Stimulated activated CD4-positive, alpha-beta T cell treated with anti-CD3 and anti-CD28 coated beads, Interleukin-2, amount 100 ng/mL, for 4 hours (primary cell): ENCODE results near the gene NUP160.
"Not testable (repeated sequence)": the region's sequence is repeated elsewhere in the genome, so short reads cannot be mapped to it uniquely, and the experiment has no call there.

Experiments
- DNase-seq: peaks from one replicate; pipeline ENCODE4 v3.0.0-alpha.2; 2020; ENCODE audit warnings: low read depth

Gene NUP160

DNA sequence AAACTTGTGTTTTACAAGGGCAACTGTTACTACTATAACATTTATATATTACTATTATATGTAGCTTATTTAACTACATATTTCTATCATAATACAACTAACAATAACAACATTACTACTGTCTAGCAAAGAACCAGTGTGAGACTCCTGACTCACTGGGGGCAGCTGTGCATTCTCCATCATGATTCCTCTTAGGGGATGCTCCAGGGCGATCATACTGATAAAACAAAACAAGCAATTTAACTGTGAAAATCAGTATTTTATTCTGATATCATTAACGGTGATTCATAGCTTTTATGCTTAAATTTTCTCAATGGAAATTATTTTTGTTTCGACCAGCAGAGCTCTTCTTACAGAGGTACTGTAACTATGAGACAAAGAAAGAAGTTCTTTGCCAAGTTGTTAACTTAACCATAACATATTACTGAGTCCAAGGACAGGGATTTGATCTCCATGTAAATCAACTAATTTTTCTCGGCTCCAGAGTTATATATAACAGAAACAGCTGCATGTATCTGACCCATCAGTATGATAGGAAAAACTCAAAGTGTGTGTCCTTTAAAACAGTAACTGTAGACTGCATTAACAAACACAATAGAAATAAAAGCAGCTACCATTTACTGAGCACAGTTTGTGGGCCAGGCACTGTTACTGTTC is 56.2 kb downstream of the NUP160 start:
- DNase-seq: no peak

DNA sequence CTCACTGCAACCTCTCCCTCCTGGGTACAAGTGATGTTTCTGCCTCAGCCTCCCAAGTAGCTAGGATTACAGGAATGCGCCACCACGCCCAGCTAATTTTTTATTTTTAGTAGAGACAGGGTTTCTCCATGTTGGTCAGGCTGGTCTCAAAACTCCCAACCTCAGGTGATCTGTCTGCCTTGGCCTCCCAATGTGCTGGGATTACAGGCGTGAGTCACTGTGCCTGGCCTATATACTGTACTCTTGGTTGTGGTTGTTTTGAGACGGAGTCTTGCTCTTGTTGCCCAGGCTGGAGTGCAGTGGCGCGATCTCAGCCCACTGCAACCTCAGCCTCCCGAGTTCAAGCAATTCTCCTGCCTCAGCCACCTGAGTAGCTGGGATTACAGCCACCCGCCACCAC is 58.1 kb downstream of the NUP160 start:
- DNase-seq: not testable (repeated sequence)

GRCh38 chr11:47788181-47788580 is 60.0 kb downstream of the NUP160 start:
- DNase-seq: no peak

DNA sequence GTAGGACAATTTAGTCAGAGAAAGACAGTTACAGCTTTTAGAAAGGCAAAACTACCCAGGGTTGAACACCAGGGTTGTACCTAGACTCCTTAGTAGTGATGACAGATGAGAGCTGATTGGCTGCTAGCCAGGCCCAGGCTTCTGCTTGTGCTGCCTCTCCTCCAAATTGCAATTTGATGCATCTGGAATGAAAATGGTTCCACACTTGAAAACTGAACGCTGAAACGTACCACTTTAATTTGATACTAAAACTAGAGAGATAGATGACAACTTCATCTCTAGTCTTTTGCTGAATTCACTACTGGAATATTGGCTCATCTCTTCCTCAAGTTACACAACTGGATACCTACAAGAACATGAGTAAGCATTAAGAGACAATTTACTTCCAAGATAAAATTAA is 61.8 kb downstream of the NUP160 start:
- no peak for DNase-seq

DNA sequence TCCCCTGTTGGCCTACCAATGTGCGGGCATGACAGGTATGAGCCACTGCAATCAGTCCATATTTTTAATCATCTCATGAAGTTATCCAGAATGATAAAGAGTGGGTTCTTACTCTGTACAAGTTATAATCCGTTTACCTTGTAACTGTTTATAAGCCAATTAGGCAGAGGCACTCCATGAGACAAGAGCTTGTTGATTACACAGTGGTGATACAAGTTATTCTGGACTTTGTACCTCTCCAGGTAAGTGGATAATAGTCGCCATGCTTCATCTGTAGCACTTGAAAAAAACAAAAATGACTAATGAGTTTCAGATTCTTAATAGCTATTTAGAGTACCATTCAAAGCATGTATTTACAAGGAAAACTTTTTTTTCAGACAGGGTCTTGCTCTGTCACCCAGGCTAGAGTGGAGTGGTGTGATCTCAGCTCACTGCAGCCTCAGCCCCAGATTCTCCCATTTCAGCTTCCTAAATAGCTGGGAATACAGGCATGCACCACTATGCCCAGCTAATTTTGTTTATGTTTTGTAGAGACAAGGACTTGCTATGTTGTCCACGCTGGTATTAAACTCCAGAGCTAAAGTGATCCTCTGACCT is 63.3 kb downstream of the NUP160 start:
- no peak for DNase-seq

DNA sequence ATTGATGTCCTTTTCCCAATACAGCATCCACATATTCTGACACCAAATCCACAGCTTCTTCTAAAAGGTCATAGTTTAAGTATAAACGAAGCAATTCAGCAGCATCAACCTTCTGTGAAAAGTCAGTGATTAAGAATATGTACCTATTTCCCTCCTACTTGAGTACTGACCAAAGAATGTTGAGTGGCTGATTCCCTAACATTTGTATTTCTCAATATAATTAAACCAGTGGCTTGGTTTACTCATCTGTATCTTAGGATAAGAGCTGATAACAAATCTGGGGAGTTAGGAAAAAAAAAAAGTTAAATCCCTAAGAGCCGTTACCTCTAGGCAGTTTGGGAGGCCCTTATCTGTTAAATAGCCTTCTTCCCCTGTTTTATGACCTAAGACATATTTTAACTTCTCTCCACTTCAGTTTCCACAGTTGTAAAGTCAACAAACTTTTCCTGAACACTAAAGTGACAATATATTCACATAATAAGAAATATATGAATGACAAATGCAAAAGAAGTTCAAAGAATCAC is 65.0 kb downstream of the NUP160 start:
- no peak for DNase-seq

DNA sequence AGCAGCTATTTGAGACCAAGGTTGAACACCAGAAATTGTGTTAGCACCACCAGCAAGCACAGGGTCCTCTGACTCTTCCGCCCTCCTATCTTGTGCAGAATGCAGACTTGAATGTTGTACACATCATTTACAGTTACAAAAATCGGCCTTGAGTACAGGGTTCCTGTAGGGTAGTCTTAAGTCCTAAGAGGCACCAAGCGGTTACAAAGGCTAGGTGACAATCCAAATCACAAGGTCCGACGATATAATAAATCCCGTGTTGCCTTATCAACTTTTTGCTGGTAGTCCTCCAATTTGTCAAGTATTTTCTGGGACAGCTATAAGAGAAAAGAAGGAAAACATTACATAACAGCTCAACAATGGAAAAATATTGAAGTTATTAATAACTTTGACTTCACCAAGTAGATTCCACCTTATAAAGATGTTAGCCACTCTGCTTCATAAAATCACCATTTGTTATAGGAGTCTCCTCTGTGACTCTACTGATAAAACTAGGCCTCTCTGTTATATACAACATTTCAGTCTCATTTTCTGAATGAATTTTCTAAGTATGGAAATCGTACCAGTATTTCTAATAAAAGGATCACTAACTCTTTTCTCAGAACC is 69.2 kb downstream of the NUP160 start:
- no peak for DNase-seq

- DNase-seq: no peak
Measured at GRCh38 chr11:47775240-47775869, 72.8 kb downstream of the NUP160 start.

DNA sequence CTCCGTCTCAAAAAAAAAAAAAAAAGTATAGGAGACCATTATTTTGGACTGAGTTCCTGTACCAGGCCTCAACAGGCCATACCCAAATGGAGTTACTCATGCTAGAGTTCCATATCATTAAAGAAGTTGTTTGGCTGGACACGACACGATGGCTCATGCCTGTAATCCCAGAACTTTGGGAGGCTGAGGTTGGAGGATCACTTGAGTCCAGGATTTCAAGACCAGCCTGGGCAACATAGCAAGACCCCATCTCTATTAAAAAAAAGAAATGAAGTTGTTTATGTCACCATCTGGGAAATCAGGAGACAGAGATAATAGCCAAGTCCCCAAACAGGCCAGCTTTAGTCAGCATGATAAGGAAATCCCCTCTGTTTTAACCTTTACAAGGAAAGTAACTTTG is 74.3 kb downstream of the NUP160 start:
- DNase-seq: no peak

DNA sequence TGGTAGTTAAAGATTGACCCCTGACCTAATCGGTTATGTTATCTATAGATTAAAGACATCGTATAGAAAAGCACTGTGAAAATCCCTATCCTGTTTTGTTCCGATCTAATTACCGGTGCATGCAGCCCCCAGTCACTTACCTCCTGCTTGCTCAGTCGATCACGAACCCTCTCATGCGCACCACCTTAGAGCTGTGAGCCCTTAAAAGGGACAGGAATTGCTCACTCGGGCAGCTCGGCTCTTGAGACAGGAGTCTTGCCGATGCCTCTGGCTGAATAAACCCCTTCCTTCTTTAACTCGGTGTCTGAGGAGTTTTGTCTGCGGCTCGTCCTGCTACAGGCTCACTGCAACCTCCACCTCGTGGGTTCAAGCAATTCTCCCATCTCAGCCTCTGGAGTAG is 78.6 kb downstream of the NUP160 start:
- DNase-seq: not testable (repeated sequence)

- peak; percentile 2 for DNase-seq
Measured at GRCh38 chr11:47768101-47768612, 80.0 kb downstream of the NUP160 start.

DNA sequence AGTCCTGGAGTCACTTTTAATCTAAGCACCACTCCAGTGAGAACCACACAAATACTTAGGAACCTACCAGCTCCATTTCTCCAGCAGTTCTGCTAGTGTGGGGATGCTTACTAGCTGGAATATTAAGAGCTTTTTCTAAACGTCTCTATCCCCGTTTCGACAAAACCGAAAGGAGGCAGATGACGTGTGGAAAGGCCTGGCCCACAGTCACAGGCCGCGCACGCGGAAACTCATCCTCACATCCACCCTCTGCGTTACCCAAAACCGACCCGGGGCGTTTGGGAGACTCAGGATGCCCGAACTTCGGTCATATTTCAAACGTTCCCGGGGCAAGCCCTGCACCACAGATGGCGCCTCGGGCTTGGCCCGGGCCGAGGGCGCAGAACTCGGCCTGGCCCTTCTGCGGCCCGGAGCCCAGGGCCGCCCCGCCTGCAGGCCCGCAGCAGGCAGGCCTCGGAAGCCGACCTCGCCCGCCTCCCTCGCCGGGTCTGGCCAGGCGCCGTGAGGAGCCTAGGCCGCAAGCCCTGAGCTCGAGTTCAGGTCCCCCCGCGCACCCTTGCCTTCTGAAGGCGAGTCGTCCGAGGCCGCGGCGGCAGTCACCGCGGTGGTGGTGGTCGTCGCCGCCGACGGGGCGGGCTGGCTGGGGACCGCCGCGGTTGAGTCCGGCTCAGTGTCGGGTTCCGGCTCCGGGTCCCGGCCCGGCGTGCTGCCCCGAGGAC is 81.5 kb downstream of the NUP160 start:
- DNase-seq: peak; percentile 71

- no peak for DNase-seq
Measured at GRCh38 chr11:47765086-47765485, 83.1 kb downstream of the NUP160 start.

DNA sequence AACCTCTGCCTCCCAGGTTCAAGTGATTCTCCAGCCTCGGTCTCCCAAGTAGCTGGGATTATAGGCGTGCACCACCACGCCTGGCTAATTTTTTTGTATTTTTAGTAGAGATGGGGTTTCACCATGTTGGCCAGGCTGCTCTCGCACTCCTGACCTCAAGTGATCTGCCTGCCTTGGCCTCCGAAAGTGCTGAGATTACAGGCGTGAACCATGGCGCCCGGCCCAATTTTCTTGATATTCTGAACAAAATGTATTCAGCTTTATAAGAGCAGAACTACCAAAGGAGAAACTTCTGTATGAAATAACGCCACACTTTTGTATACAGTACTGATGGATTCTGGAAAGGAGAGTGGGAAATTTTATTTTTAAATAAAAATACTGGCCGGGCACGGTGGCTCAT is 88.9 kb downstream of the NUP160 start:
- DNase-seq: not testable (repeated sequence)

- DNase-seq: no peak
Measured at GRCh38 chr11:47756208-47756607, 91.9 kb downstream of the NUP160 start.

DNA sequence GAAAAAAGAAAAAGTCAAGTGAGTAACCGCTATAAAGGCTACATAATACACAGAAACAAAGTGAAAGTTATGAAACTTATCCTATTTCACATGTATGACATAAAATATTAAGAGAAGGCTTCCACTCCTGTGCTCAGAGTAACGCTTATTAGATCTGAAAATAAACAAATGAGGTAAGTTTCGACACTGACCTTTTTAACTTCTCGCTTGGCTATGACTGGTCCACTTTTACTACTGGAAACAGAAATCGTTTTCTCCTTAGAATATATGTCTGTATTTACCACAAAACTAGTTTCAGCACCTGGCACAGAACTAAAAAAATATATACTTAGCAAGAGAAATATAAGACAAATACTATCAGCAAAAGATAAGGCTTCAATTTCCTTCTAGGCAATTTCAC is 97.4 kb downstream of the NUP160 start:
- no peak for DNase-seq

DNA sequence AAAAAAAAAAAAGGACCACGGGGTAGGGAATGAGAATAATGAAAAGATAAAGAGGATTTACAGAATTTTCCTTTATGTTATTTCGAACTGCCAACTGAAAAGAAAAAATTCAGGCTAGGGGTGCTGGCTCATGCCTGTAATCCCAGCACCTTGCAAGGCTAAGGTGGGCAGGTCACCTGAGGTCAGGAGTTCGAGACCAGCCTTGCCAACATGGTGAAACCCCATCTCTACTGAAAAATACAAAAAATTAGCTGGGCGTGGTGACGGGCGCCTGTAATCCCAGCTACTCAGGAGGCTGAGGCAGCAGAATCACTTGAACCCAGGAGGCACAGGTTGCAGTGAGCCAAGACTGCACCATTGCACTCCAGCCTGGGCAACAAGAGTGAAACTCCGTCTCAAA is 105.7 kb downstream of the NUP160 start:
- not testable (repeated sequence) for DNase-seq

DNA sequence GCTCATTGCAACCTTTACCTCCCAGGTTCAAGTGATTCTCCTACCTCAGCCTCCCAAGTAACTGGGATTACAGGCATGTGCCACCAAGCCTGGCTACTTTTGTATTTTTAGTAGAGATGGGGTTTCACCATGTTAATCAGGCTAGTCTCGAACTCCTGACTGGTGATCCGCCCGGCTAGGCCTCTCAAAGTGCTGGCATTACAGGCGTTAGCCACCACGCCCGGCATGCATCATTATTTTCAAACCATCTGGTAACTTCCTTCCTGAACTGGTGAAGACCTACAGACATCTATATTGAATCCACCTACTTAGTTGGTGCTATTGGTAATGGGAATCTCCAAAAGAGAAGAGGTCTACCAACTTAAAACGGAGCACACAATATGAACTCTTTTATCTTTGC is 110.3 kb downstream of the NUP160 start:
- not testable (repeated sequence) for DNase-seq

- DNase-seq: no peak
Measured at GRCh38 chr11:47732271-47732670, 115.9 kb downstream of the NUP160 start.

GRCh38 chr11:47731475-47731874 is 116.7 kb downstream of the NUP160 start:
- no peak for DNase-seq
